GM18907 (cell line): Measurements from ENCODE around the gene HS6ST1.

Experiments
- ATAC-seq: cut with Tn5 transposase; IDR thresholded peaks from one replicate; pipeline ENCODE4 v1.9.1; 2021; ENCODE audit warnings: mild to moderate bottlenecking, moderate library complexity; ENCODE audit not compliant: unreplicated experiment

Gene HS6ST1

GRCh38 chr2:128350736-128351135 is 32.1 kb upstream of the HS6ST1 start:
- no peak for ATAC-seq

- ATAC-seq, result no peak
Measured at GRCh38 chr2:128348701-128349100, 30.0 kb upstream of the HS6ST1 start.

- ATAC-seq, result no peak
Measured at GRCh38 chr2:128347701-128348539, 29.3 kb upstream of the HS6ST1 start.

GRCh38 chr2:128347171-128347558 is 28.5 kb upstream of the HS6ST1 start:
- ATAC-seq, result no peak

DNA sequence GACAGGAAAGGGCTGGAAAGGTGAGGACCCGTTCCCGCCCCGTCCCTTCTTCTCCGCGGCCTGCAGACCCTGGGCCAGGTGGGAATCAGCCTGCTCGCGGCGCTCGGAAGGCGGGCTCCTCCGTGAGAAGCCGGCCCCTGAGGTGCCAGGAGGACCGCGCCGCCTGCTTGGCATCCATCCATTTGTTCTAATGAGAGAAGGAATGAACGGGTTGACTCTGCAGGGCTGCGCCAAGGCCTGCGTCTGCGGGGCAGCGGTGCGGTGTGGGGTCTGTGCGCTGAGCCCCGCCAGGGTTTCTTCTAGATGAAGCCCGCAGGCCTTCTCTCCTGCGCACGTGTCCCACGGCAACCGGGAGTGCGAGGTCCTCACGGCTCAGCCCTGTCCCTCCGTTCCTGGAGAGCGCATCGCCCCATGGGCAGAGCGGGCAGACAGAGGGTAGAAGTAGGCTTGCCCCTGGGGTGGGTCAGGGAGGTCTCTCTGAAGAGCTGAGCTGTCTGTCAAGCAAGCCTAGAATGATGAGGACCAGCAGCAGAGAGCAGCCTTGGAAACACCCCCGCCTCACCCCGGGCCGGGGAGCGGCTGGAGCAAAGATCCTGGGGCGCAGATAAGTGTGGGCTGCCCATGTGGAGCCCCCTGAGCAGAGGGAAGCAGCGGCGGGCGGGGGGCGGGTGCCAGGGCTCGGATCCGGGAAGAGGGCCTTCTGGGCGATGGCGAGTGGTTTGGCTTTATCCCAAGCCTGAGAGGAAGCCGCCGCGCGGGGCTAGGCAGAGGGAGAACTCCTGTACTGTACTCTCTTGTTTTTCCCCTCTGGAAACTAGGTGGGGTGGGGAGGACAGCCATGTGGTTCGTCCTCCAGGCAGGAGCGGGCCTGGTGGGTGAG is 27.9 kb upstream of the HS6ST1 start:
- ATAC-seq, result no peak

GRCh38 chr2:128345436-128346165 is 26.9 kb upstream of the HS6ST1 start:
- ATAC-seq, result no peak

DNA sequence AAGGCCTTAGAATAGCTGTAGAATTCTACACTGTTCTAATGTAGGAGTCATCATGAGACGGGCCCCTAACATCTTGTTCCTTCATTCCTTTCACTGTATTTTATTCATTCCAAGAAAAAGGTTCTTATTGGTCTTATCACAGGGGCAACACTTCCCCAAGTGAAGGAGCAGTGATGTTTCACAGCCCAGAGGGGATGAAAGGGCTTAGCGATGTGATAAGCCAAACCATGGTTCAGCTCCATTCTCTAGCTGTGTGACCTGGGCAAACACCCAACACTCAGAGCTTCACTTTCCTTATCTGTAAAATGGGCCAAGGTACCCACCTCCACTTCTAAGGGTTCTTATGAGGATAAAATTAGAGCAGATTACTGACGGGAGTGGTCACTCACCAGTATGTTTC is 25.4 kb upstream of the HS6ST1 start:
- no peak for ATAC-seq

GRCh38 chr2:128343459-128343858 is 24.8 kb upstream of the HS6ST1 start:
- no peak for ATAC-seq

DNA sequence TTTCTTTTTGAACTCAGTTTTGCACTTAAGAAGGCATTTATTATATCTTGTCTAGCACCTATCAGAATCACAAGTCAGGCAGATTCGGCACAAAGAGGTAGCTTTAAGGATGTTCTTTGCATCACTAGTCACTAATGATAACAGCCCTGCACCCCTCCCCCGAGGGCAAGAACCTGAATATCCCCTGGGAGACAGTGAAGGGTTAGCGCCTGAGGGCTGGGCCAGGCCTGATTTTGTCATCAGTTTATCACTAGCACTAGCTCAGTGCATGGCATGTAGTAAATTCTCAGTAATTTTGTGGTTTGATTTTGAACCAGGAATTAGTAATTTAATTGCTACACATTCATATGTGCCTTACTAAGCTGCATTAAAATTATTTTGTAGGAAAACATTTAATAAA is 23.9 kb upstream of the HS6ST1 start:
- ATAC-seq, result no peak

GRCh38 chr2:128341621-128342020 is 23.0 kb upstream of the HS6ST1 start:
- ATAC-seq, result no peak

- ATAC-seq, result no peak
Measured at GRCh38 chr2:128332091-128332634, 13.5 kb upstream of the HS6ST1 start.

- ATAC-seq, result no peak
Measured at GRCh38 chr2:128330583-128330982, 11.9 kb upstream of the HS6ST1 start.

GRCh38 chr2:128329607-128330006 is 10.9 kb upstream of the HS6ST1 start:
- ATAC-seq, result no peak

DNA sequence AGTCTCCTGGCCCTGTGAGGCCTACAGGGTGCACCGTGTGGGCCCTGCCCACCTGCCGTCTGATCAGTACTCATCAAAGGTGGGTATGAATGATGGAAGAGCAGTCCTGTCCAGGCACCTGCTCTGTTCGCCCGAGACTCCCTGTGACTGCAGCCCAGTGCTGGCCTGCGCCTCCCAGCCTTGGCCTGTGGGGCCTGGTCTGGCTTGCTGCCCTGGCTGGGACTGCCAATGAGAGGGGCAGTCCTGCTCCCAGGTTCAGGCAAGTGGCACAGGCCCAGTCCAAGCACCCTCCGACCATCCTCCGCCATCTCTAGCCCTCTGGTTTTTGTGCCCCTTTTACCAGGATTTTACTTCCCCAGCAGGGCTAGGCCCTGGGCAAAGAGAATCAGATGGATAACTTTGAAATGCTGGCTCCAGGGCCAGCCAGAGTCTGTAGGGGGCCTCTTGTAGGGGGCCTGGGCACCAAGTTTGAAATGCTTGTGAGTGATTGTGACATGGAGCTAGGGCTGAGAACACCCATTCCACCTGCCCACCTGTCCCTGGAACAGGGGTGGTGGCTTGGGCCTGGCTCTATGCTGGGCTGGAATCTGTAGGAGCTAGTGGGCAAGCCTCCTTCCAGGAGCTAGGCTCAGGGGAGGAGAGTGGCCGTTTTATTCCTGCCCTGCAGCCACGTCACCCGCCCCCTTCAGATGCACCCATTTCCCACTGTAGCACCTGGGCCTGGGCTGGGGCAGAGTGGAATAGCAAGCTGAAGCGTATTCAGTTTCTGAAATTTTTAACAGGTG is 8.7 kb upstream of the HS6ST1 start:
- ATAC-seq, result no peak

DNA sequence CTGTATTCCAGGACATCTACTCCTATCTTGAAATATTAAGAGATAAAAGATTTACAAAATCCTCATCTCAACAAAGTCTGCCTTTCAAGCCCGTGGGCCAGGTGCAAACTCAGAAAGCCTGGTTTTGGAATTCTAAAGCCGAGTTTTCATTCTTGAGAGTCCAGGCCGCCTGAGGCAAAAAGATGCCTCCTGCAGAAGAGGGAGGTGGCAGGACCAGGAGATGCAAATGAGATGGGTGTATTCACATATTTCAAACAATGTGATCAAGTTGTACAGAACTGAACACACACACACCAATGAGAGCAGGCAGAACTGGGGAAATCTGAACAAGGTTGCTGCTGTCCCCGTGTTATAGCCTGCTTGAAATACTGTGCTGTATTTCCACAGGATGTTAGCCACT is 7.7 kb upstream of the HS6ST1 start:
- no peak for ATAC-seq

DNA sequence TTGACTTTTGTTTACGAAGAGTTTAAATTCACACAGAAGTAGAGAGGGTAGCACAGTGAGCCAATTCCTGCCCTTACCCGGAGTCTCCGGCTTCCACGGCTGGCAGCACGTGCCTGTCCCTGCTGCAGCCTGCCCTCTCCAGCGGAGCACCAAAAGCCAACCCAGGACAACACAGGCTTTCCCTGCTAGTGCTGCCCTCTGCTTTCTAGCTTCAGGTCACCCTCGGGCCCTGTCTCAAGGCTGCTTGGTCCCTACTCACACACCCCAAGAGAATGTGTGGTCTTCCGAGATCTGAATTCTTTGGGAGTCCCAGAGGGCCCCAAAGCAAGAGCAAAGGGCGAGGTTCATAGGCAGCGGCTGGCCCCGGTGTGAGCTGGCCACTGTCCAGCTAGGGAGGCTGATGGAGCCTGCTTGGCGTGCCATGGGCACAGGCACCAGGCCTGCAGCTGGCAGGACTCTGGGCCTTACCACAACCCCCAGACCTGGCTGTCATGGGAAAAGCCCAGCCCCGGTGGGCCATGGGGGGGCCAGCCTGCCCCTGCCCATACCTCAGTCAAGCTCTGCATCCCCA is 7.0 kb upstream of the HS6ST1 start:
- ATAC-seq, result no peak

DNA sequence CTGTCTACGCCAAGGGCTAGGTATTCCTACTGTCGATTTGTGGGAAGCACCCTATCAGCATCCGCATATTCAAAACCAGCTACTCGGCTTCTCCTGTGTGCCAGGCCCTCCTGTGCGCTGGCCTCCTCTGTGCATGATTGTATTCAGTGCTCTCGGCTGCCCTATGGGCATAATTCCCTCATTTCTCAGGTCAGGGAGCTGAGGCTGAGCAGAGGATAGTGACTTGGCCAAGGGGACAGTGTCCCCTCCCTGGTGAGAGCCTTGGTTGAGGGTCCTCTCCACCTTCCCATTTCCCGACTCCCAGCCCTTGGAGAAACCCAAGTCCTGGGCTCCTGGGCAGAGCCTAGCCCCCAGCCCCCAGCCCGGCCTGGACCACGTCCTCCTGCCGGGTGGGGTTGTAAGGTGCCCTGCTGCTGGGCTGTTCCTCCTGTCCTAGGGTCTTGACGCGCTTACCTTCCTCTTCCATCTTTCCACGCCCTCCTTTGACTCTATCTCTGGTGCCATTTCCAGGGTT is 6.3 kb upstream of the HS6ST1 start:
- ATAC-seq, result no peak

DNA sequence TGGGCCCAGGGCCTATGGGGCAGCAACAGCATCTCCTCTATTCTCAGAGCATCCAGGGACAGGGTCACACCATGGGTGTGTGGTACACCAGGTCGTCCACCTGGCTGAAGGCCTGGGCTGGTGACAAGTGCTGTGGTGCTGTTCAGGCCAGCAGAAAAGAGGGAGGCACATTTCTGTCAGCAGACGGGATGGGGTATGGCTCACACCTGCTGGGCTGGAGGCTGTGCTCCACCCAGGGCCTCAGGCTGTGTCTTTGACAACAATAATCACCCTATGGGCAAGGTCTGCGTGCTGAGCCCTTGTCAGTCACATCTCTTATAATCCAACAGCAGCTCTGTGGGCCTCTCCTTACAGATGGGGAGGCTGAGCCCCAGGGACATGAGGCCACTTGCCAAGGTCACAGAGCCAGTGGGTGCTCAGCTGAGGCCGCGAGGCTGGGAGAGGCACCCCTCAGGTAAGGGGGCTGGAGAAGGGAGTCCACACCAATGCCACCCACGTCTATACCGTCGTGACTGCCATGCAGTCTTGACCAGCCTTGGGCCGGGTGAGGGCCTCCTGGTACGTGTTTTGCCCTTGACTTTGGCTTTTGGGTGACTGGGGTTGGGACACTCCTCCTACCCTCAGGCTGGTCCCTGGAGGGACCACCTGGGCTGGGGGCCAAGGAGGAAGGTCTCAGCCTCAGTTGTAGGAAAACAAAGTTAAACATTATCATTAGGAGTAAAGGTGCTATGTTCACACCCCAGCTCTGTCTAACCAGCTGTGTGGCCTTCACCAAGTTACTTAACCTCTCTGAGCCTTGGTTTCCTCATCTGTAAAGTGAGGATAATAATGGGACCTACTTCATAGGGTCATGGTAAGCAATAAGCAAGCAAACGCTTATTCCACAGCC is 5.6 kb upstream of the HS6ST1 start:
- ATAC-seq, result no peak

DNA sequence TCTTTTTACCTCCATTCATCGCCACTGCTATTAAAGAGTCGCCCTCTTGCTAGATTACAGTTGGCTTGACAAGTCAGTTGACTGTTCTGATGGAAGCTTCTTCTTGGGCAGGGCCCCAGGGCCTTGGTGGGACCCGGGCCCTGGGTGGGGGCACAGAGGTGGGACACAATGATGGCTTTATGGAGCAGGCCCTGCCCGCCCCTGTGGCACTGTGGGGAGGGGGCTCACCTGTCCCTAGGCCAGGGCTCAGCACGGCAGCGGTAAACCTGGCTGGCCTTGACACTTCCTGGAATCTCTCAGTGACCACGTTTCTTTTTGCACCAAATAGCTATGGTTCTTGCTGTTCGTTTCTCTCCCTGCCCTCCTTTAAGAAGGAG is 4.9 kb upstream of the HS6ST1 start:
- no peak for ATAC-seq
